HCT116 (cell line): ENCODE data around the gene HIRA.

Source experiments
- CEBPB ChIP-seq: IDR thresholded peaks from 2 replicates; pipeline ENCODE4 v1.6.1; 2012; ENCODE audit warnings: low read depth
- CTCF ChIP-seq, 3 experiments: fragments of 200-600 bp in 1 of 3; sonication (generic) in 1 of 3; IDR thresholded peaks in 2 of 3; conservative IDR thresholded peaks in 1 of 3; 2 replicates each; pipeline ENCODE4 v1.5.1; 2012 to 2017; ENCODE audit warnings: low read depth in 2 of 3, low read length in 2 of 3, antibody characterized with exemption in 1 of 3, borderline replicate concordance in 1 of 3, control low read depth in 1 of 3, mild to moderate bottlenecking in 1 of 3, mixed read lengths in 1 of 3, mixed run types in 1 of 3, moderate library complexity in 1 of 3; ENCODE audit not compliant: insufficient read depth in 1 of 3
- ELF1 ChIP-seq: IDR thresholded peaks from 2 replicates; pipeline ENCODE4 v1.6.1; 2012; ENCODE audit warnings: low read depth, borderline replicate concordance
- EZH2 ChIP-seq: fragments of 200-600 bp; sonication (generic); IDR thresholded peaks from 2 replicates; pipeline ENCODE4 v1.6.1; 2017; ENCODE audit warnings: antibody characterized with exemption, mixed run types
- JUND ChIP-seq: IDR thresholded peaks from 2 replicates; pipeline ENCODE4 v1.6.1; 2012
- MAX ChIP-seq: IDR thresholded peaks from 2 replicates; pipeline ENCODE4 v1.6.1; 2012
- POLR2A ChIP-seq: IDR thresholded peaks from 2 replicates; pipeline ENCODE4 v1.7.0; 2011; ENCODE audit warnings: borderline replicate concordance; ENCODE audit not compliant: insufficient read depth, insufficient read length; ENCODE audit errors: extremely low read depth
- POLR2AphosphoS5 ChIP-seq: IDR thresholded peaks from 2 replicates; pipeline ENCODE4 v1.6.1; 2011; ENCODE audit warnings: mild to moderate bottlenecking, low read depth, low read length, moderate library complexity
- REST ChIP-seq: IDR thresholded peaks from 2 replicates; pipeline ENCODE4 v1.6.1; 2012; ENCODE audit warnings: low read depth
- SP1 ChIP-seq: IDR thresholded peaks from 2 replicates; pipeline ENCODE4 v1.6.1; 2012; ENCODE audit warnings: low read depth
- TCF7L2 ChIP-seq: IDR thresholded peaks from 2 replicates; pipeline ENCODE4 v1.7.0; 2011; ENCODE audit warnings: borderline replicate concordance, inconsistent platforms; ENCODE audit not compliant: insufficient read depth, insufficient read length; ENCODE audit errors: extremely low read depth

GRCh38 chr22:19319281-19319680, 112.3 kb downstream of the HIRA start:
- TF ChIP-seq CEBPB = no peak
- TF ChIP-seq MAX = no peak
- no peak for TF ChIP-seq CTCF (IDR thresholded peaks at IDR 0.05 in 2 of 3, conservative IDR thresholded peaks at IDR 0.05 in 1 of 3; ENCODE audit: borderline replicate concordance in 1 of 3, insufficient read depth in 1 of 3, low read depth in 2 of 3, low read length in 2 of 3)
- no peak for TF ChIP-seq ELF1
- TF ChIP-seq POLR2A = no peak
- no peak for TF ChIP-seq EZH2
- no peak for TF ChIP-seq TCF7L2
- TF ChIP-seq SP1 = no peak
- TF ChIP-seq POLR2AphosphoS5 = no peak
- no peak for TF ChIP-seq REST
- TF ChIP-seq JUND = no peak
